GF-D8 (cell line): ENCODE results near the gene NFE2L3.
"Not testable (repeated sequence)": the region's sequence is repeated elsewhere in the genome, so short reads cannot be mapped to it uniquely, and the experiment has no call there.

ENCODE experiments used
- DNase-seq: peaks from one replicate; lab custom pipeline; 2025; lab: John Stamatoyannopoulos, UW

The NFE2L3 gene

GRCh38 chr7:26186364-26187311 is 34.6 kb downstream of the NFE2L3 start:
- no peak for DNase-seq

- DNase-seq: peak; percentile 39
Measured at GRCh38 chr7:26187380-26188205, 35.6 kb downstream of the NFE2L3 start.

GRCh38 chr7:26188206-26188956 is 36.4 kb downstream of the NFE2L3 start:
- DNase-seq: no peak

DNA sequence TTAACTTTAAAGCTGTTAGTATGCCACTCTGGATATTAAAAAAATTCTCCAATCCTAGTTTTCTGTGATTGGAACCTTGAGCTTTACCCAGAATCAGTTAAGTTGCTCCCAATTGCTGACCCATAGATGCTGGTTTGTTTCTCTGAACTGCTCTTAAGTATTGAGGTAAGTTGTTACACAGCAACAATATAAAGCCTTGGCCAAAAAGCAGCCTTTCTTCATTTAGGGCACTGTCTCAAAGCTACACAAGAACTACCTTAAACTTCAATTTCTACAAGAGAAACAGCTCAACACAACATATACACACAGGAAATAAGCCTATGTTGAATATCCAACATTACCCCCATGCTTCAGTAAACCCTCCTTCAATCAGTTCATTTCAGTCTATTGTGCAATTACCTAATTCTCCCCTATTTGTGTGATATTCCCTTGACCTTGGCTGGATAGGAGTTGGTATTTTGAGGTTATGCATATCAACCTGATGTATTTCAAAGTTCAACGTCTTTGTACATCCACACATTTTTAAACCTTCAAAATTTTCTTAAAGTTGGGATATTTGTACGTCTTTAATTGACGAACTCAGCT is 37.1 kb downstream of the NFE2L3 start:
- no peak for DNase-seq

- DNase-seq: no peak
Measured at GRCh38 chr7:26189697-26190096, 37.7 kb downstream of the NFE2L3 start.

DNA sequence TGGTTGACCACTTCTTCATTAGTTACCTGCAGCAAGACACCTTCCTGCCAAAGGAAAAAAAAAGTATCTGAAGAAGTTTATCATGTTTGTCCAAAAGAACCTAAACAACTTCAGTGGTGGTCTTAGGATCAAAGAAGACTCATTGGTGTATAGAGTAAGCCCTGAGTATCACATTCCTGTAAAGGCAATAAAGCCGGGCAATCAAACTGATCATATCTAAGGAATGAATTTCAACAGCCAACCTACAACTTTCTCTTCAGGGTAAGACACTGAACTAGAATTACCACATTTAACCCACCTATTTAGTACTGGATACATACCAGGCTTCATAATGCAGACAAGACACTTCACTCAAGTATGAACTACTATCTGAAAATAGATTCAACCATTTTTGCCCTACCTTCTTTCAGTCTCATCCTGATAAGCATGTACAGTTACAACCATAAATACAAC is 38.4 kb downstream of the NFE2L3 start:
- no peak for DNase-seq

GRCh38 chr7:26191233-26191973 is 39.4 kb downstream of the NFE2L3 start:
- DNase-seq: no peak

GRCh38 chr7:26191974-26192479 is 40.0 kb downstream of the NFE2L3 start:
- no peak for DNase-seq

DNA sequence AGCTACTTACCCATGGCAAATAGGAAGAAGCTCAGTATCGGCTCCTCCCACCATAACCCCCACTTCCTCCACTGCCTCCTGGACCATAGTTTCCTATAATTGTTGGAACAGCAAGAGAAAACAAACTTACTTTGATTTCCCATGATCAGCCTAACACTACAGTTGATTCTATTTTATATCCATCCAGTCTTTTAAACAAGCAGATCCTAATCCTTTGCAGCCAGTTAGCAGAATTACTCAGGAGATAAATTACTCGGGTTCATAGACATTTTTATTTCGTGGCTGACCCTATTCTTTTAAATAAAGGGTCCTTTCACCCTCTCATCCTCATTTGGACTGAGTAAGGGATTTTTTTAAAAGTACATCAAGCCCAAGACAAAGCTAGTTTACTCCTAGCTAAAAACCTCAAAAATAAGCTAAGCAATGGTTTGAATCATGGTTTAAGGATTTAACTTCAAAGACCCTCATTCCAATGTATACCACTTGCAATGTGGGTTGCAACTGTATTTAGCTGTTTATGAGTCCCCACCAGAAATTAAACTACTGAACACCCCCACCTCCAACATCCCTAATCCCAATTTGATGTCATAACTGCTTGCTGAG is 40.6 kb downstream of the NFE2L3 start:
- no peak for DNase-seq

GRCh38 chr7:26193432-26194207 is 41.6 kb downstream of the NFE2L3 start:
- DNase-seq: no peak

DNA sequence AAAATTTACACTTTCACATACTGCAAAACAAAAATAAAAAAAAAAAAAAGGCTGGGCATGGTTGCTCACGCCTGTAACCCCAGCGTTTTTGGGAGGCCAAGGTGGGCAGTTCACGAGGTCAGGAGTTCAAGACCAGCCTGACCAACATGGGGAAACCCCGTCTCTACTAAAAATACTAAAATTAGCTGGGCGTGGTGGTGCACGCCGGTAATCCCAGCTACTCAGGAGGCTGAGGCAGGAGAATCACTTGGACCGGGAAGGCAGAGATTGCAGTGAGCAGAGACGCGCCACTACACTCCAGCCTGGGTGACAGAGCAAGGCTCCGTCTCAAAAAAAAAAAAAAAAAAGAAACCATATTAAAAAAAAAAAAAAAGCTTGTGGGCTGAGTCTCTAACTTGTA is 42.8 kb downstream of the NFE2L3 start:
- DNase-seq: not testable (repeated sequence)

DNA sequence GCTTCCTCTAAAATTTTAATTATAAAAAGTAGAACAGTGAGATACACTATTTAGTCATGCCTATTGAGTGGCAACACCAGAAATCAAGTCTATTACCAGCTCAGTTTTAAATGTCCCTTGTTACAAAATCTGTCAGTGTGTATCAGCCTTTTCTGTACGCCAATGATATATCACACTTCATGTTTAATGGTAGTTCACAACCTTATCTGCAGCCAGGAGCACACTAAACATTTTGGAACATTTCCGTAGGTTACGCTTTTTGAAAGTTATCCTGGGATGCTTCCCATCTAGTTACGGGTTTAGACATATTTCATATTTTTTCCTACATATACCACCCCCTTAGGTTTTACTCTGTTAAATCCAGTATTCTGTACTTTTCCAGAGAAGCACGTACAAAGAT is 43.2 kb downstream of the NFE2L3 start:
- no peak for DNase-seq

- no peak for DNase-seq
Measured at GRCh38 chr7:26195867-26196657, 44.1 kb downstream of the NFE2L3 start.

DNA sequence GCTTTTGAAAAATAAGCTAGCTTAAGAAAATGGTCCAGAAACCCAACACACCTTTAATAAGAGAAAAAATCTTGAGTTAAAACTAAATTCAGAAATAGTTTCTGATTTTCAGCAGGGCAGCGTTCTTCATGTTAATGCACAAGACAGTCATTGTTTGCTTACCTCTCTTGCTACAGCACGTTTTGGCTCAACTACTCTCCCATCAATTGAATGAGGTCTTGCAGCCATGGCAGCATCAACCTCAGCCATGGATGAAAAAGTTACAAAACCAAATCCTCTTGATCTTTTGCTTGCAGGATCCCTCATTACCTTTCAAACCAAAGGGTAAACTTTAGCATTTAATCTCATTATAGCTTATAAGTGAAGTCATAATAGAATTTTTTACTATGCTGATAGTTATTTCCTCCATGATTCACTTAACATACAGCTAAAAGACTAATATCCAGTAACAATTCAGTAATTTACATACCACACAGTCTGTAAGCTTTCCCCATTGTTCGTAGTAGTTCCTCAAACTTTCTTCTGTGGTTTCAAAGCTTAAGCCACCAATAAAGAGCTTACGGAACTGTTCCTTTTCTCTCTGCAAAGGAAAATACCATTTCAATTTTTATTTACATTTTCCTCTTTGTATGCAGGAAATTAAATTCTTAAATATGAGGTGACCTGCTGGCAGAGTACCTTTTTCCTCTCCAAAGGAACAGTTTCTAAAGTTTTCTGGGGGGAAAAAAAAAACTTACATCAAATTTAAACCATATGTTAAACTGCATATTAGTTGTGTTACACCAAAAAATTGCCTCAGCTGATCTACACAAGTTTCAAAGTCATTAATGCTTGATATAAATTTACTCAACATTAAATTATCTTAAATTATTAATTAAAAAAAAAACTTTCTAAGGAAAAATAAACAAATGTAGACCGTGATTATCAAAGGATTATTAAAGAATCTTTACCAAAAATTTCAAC is 45.4 kb downstream of the NFE2L3 start:
- DNase-seq: peak; percentile 75

DNA sequence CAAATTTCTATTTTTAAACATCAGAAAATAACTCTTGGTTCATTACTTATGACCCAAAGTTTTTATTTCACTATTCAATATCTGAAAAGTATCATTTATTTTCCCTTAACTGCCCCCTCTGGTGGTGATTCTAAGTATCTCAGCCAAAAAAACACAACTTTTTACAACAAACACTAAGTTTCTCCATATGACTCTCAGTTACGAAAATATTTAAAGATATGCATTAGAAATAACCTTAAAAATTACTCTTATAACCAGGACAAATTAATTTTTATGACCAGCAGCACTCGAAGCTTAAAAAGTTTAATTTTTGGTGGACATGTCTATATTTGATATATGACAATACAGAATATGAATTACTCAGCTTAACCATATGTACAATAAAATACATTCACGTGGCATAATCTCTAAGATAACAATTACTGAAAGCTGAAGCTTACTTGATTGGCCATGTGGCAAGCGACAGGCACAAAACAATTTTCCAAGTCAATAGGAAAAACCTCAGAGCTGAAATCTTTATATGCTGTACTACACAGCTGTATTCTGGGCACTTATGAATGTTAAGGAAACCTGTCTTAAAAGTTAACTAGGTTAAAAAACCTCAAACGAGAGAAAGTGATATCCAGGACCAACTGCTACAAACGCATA is 46.3 kb downstream of the NFE2L3 start:
- peak; percentile 20 for DNase-seq

- DNase-seq: no peak
Measured at GRCh38 chr7:26198781-26199169, 46.8 kb downstream of the NFE2L3 start.
